ENCODE results near the gene ERVFRD-1. TPM values are rescaled to one million over a fixed set of nuclear protein-coding genes. Genes with fewer than 3 reads are reported as not detected.

Gene ERVFRD-1
- total and polyA plus RNA-seq, 2 experiments from 2014 or later = 0.06 TPM; not detected in 1

GRCh38 chr6:11066505-11067347, 44.8 kb downstream of the ERVFRD-1 start:
- no peak overlapping the region for H3K4me3 Mint-ChIP-seq
- Histone ChIP-seq H3K27ac (ENCODE audit: low read depth) (no peak overlapping the region), H2AFZ (peak overlapping the region; percentile 89), H3K79me2 (replicated peaks; ENCODE audit: insufficient read depth) (no peaks in the 10 kb centered on the region), H4K20me1 (replicated peaks; ENCODE audit: insufficient read depth) (no peaks in the 10 kb centered on the region), H3K4me1 (ENCODE audit: insufficient read depth) (no peaks in the 10 kb centered on the region), H3K36me3 (ENCODE audit: insufficient read depth) (no peaks in the 10 kb centered on the region), H3K4me3 (no peak overlapping the region), H3K27me3 (ENCODE audit: insufficient read depth) (no peaks in the 10 kb centered on the region), H3K9me2 (ENCODE audit: insufficient read depth) (no peaks in the 10 kb centered on the region), H3K4me2 (no peak overlapping the region), H3F3A (replicated peaks; ENCODE audit: low read depth) (no peaks in the 10 kb centered on the region)
- DNase-seq (ENCODE audit: low spot score) (no peak), ATAC-seq (no peak)
- TF ChIP-seq STAT1 (IDR thresholded peaks at IDR 0.05; ENCODE audit: unreplicated experiment) (no peak), REST (IDR thresholded peaks at IDR 0.05; ENCODE audit: unreplicated experiment) (no peak), ZNF462 (CRISPR knock-in tag; IDR thresholded peaks at IDR 0.05) (no peak), ZNF114 (CRISPR knock-in tag; IDR thresholded peaks at IDR 0.05) (no peak), ZNF331 (CRISPR knock-in tag; IDR thresholded peaks at IDR 0.05; ENCODE audit: low read depth) (no peak), EZH2 (IDR thresholded peaks at IDR 0.05; ENCODE audit: low read depth, unreplicated experiment) (no peak), CTCF (conservative IDR thresholded peaks at IDR 0.05; ENCODE audit: low read depth in 2 of 2) (no peak), CREB1 (CRISPR knock-in tag; IDR thresholded peaks at IDR 0.05; ENCODE audit: low read depth) (no peak), EZH2phosphoT487 (IDR thresholded peaks at IDR 0.05; ENCODE audit: unreplicated experiment) (no peak), NANOG (IDR thresholded peaks at IDR 0.05; ENCODE audit: borderline replicate concordance) (no peak), POLR2AphosphoS5 (IDR thresholded peaks at IDR 0.05; ENCODE audit: low read depth) (no peak), ETS1 (IDR thresholded peaks at IDR 0.05) (no peak), JUNB (IDR thresholded peaks at IDR 0.05; ENCODE audit: unreplicated experiment) (no peak)
- peaks cover 4% of the 10 kb centered on the region; the same call in 2 of the 3 replicates for H3K4me1 Mint-ChIP-seq
- no peak overlapping the region for H3K27ac Mint-ChIP-seq
- H3K36me3 Mint-ChIP-seq (ENCODE audit: low read depth) = no peaks in the 10 kb centered on the region
- peaks cover 2% of the 10 kb centered on the region for H3K27me3 Mint-ChIP-seq (ENCODE audit: insufficient read depth, low read depth, poor library complexity)
- H3K9me3 Mint-ChIP-seq = no peaks in the 10 kb centered on the region
